Epithelial cell of proximal tubule (primary cell): ENCODE measurements around the gene KIAA2012. TPM values are rescaled to one million over a fixed set of nuclear protein-coding genes. Genes with fewer than 3 reads are reported as not detected.

Experiments used
- DNase-seq: peaks from one replicate; pipeline ENCODE4 v3.0.0-alpha.2; 2011; ENCODE audit warnings: low read depth
- H3K4me3 ChIP-seq: 2 replicates; pipeline ENCODE4 v1.5.1; 2011; ENCODE audit warnings: low read depth, mild to moderate bottlenecking, low read length
- CTCF ChIP-seq: conservative IDR thresholded peaks from 2 replicates; pipeline ENCODE4 v1.5.1; 2012; ENCODE audit warnings: low read depth, mild to moderate bottlenecking, low read length
- total RNA-seq: library from RNA; depleted of rRNA; stranded (reverse); fragments of >200 nt; gene quantifications from 2 replicates; pipeline ENCODE4 v1.2.3, GENCODE V29; 2015

KIAA2012 gene
- total RNA-seq, 1 donor from 2014 or later: not detected

GRCh38 chr2:202140522-202141252, 67.6 kb downstream of the KIAA2012 start:
- no peak for TF ChIP-seq CTCF
- no peak for DNase-seq

GRCh38 chr2:202141329-202141947, 68.4 kb downstream of the KIAA2012 start:
- no peak for TF ChIP-seq CTCF
- DNase-seq: no peak
- H3K4me3 ChIP-seq: no peak overlapping the region

More at GRCh38 chr2:202140522-202141252, 67.6 kb downstream of the KIAA2012 start:
- H3K4me3 ChIP-seq: no peak overlapping the region

- TF ChIP-seq CTCF: no peak
- no peak for DNase-seq
- no peak overlapping the region for H3K4me3 ChIP-seq
Observed at GRCh38 chr2:202142540-202142939, 69.5 kb downstream of the KIAA2012 start.

- TF ChIP-seq CTCF: no peak
Observed at GRCh38 chr2:202147775-202148174, 74.7 kb downstream of the KIAA2012 start.

GRCh38 chr2:202148515-202149154, 75.6 kb downstream of the KIAA2012 start:
- H3K4me3 ChIP-seq: no peak overlapping the region
- no peak for DNase-seq
- TF ChIP-seq CTCF: no peak

More at GRCh38 chr2:202147775-202148174, 74.7 kb downstream of the KIAA2012 start:
- DNase-seq: no peak
- no peak overlapping the region for H3K4me3 ChIP-seq

GRCh38 chr2:202149155-202149762, 76.2 kb downstream of the KIAA2012 start:
- TF ChIP-seq CTCF: no peak
- DNase-seq: no peak
- H3K4me3 ChIP-seq: no peak overlapping the region
